Limb (tissue), 2 donors: ENCODE data around the gene FAM120B.
"Not testable (repeated sequence)": the region's sequence is repeated elsewhere in the genome, so short reads cannot be mapped to it uniquely, and the experiment has no call there.

Experiments used
- DNase-seq, 2 donors: peaks; one replicate each; pipeline ENCODE4 v3.0.0-alpha.2; 2016; ENCODE audit errors: extremely low spot score in 2 of 2

The FAM120B gene, protein sequence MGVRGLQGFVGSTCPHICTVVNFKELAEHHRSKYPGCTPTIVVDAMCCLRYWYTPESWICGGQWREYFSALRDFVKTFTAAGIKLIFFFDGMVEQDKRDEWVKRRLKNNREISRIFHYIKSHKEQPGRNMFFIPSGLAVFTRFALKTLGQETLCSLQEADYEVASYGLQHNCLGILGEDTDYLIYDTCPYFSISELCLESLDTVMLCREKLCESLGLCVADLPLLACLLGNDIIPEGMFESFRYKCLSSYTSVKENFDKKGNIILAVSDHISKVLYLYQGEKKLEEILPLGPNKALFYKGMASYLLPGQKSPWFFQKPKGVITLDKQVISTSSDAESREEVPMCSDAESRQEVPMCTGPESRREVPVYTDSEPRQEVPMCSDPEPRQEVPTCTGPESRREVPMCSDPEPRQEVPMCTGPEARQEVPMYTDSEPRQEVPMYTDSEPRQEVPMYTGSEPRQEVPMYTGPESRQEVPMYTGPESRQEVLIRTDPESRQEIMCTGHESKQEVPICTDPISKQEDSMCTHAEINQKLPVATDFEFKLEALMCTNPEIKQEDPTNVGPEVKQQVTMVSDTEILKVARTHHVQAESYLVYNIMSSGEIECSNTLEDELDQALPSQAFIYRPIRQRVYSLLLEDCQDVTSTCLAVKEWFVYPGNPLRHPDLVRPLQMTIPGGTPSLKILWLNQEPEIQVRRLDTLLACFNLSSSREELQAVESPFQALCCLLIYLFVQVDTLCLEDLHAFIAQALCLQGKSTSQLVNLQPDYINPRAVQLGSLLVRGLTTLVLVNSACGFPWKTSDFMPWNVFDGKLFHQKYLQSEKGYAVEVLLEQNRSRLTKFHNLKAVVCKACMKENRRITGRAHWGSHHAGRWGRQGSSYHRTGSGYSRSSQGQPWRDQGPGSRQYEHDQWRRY

DNA sequence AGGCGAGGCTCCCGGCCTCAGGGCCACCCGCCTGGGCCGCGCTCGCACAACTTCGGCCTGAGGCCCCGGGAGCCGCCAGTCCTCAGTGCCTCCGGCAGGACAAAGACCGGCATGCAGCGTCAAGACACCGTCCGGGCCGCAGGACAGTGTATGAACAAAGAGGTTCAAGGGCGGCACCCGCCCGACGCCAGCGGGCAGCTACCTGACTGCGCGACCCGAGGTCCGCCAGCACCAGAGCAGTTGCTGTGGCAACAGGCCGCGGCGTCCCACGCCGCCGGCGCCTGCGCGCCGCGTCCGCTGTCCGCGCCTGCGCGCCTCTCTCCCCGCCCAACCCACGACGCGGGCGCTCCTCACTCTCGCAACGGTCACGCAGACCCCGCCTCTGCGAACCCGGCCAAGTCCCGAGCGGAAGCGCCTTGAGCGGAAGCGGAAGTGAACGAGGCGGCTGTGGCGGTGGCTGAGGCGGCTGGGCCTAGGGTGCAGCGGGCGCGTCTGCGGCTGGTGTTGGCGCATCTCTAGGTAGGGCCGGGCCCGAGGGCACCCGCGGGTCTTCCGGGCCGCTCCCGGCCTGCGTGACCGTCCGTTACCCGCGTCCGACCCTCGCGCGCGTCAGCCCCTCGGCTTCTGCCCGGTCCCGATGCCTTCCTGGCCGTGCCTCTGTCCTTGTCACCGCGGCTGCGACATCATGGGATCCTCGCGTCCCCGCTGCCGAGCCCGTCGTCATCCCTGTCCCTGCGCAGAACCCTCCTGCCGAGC lies at the start of gene FAM120B:
Gene FAM120B (plus strand): TSS at position 435 of the 756 bp plus-strand sequence. CDS start 10,633 bp downstream, outside the sequence.
- DNase-seq, result peak; percentile 97

DNA sequence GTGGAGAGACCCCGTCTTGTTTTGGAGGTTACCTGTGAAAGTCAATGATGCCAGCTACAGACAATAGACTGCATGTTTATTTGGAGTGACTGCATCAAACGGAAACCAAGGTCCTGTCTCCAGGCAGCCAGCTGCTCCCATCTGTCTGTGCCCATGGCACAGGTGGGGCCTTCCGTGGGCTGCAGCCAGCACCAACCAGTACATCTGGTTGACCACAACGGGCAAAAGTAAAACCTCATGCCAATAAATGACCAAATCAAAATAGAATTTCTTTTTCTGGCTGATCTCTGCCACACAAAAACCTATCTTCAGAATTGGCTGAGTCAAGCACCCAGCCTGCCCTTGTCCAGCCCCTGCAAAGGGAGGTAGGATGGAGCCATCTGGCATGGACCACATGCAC lies 49.2 kb upstream of the FAM120B start:
- DNase-seq, result no peak

DNA sequence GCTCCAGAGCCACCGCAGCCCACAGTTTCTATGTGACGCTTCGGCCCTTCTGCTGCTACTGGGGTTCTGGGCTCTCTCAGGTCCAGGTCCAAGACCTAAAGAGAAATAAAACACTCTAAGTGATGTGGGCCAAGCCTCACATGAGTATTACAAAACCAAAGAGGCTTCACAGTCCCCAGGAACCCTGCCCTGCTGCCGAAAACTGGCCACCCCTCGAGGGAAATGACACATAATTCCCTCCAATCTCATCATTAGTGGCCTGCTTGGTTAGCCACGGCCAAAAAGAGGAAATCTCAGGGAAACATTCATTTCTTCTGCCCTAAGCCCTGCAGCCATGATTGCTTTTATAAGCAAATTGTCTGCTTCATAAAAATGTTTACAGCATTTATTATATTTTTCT lies 48.2 kb upstream of the FAM120B start:
- DNase-seq, result no peak

DNA sequence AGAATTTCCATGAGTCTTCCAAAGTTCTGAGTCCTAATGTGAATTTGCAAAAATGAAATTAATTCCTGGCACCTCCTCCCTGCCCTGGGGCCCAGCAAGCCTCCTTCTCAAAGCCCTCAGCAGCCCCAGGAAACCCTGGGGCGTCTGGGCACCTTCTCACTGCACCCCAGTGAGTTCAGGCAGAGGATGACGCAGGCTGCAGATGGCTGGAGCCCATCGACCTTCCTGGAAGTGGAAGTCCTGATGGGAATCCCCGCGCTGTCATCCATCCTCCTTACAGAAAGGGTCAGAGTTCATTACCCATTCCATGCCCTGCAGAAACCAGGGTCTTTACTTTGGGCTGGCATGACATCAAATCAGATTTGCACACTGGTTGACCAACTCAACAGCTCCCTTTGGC lies 47.3 kb upstream of the FAM120B start:
- DNase-seq, result no peak

DNA sequence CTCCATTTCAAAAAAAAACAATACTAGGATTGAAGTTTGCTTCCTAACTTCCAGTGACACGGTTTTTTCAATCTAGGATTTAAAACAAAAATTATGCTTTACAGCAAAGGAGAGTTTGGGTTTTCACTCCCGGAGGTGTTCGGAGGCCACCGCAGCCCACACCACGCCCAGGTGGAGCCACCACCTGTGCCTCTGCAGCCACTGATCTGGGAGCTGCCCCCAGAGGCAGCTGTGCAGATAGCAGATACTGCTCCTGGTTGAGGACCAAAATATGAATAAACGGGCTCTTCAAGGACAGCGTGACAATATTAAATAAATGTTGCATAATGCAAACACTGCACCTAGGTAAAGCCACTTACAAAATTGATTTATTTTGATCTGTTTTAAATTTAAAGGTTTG lies 45.9 kb upstream of the FAM120B start:
- DNase-seq, result no peak

DNA sequence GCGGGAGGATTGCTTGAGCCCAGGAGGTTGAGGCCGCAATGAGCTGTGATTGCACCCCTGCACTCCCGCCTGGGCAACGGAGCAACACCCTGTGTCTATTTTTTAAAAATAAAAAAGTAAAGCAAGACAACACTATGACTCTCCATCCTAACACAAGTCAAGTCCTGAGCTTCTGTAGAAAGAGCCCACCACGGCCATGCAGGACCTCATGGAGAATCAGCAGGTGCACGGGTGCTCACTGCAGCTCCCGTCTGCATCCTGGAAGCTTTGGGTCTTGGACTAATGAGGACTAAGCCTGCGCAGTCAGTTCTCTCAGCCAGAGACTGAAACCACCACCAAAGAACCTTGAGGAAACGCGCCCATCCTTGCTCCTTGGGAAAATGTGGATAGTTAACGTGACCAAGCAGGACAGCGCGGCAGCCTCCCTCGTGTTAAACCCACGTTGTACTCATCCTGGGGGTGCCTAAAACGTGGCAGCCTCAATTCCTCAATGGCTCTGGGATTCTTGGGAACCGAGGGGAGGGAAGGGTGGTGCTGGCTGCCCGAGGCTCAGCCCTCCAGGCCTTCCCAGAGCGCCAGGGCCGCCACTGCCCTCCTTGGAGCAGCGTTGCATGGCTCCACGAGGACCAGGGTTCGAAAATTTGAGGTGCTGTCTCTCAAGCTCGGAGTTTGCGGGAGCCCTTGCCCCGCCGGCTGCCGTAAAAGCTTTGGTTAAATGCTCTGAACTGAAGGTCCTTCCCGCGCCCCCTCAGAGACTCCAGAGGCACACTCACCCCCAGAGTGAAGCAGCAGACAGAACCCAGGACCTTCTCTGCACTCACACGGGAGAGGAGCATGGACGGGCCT lies 44.7 kb upstream of the FAM120B start:
- DNase-seq, result no peak

DNA sequence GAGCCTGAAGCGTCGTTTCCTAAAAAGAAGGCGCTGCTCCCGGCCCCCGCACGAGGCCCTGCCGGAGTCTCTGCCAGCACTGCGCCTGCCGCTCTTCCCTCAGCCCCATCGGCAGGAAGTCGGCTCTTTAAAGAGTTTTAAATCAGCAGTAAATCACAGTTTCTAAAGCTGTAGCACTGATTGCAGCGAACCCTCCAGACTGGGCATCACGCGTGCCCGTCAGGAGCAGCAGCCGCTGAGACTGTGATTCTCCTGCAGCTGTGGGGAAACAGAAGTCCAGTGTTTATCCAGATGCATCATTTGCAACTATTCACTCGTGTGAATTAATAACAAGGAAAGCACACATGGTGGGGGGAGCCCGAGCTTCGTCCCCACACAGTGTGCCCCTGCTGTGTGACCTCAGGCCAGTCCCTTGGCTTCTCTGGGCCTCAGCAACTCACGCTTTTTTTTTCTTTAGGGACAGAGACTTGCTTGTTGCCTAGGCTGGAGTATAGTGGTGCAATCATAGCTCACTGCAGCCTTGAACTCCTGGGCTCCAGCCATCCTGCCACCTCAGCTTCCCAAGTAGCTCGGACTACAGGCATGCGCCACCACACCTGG lies 44.0 kb upstream of the FAM120B start:
- DNase-seq, result no peak

DNA sequence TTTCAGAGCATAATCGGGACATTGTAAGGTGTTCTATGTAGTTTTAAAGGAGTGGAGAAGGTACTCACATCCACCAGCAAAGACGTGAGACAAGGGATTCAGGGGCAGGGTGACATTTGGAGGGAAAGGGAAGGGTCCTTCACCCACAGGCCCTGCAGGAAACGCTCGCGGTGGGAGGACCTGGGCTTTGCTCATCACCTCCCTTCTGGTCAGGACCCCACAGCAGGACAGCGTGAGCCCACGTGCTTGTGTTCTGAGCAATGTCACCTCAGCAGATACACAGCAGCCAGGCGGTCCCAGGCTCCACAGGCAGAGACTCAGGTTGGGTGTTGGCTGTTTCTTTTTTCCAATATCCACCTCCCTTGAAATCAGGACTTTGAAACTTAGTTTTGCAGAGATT lies 43.1 kb upstream of the FAM120B start:
- DNase-seq, result no peak

DNA sequence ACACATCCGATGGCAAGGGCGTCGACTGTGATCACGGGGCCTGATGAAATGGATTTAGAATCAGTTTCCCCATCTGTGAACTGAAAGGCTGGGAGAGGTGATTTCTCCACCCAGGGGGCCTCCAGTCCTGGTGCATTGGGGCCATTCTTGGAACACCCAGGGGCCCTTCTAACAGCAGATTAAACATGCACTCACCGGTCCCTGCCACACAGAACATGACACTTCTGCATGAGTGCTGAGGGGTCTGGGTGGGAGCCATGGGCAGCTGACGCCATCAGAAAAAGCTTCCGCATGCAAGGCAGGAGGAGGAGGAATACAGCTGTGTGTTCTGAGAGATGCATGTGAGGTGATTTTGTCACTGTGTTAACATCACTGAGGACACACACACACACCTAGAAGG lies 42.5 kb upstream of the FAM120B start:
- no peak for DNase-seq

DNA sequence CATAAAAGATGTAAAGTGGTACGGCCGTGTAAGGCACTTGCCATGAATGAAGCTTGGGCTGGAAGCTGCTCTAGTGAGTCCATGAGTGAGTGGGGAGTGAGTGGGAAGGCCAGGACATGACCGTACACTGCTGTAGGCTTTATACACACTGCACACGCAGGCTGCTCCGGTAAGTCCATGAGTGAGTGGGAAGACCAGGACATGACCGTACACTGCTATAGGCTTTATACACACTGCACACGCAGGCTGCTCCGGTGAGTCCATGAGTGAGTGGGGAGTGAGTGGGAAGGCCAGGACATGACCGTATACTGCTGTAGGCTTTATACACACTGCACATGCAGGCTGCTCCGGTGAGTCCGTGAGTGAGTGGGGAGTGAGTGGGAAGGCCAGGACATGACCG lies 41.9 kb upstream of the FAM120B start:
- not testable (repeated sequence) for DNase-seq

DNA sequence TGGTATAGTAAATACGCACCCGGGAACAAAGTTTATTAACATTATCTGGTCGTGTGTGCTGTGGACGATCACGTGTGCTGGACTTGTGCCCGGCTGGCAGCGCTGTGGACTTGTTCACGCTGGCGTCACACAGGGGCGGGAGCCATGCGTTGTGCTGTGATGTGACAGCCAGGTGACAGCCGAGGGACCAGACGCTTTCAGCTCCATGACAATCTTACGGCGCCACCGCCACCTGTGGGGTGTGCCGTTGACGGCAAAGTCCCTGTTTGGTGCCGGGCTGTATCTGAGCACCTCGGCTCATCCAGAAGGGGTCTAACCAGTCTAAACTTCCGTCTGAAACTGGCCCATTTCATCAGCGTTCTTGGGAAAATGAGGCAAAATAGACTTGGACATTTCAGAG lies 40.9 kb upstream of the FAM120B start:
- DNase-seq, result no peak

DNA sequence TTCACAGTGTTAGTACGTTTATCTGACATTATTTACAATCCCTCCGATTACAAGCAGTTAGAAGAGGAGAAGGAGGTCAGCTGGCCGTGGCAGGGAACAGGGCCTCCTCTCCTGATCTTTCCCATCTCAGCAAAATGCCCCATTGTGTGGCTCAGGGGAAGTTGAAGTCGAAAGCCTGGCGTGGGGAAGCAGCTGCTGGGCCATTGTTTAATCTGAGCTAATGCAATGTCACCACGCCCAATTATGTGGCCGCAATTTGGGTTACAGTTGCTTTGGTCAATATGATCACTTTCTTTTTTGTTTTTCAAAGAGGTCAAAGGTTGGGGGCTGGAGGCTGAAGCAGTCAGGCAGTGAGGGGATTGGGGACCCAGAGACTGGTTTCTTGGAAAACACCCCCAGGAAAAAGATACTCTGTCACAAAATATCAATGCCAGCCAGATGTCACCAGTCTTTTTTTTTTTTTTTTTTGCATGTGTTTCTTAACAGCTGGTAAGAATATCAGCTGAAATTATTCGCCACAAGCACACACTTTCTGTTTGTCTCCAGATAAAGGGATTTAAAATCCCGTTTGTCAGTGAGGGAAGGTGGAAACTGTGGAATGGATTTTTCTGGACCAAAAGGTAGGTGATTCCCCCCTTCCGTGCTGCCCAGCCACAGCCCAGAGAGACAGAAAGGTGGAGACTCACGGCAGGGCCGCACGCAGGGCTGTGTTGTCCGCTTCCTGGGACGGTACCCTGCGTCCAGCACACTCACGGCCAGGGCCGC lies 40.3 kb upstream of the FAM120B start:
- no peak for DNase-seq

DNA sequence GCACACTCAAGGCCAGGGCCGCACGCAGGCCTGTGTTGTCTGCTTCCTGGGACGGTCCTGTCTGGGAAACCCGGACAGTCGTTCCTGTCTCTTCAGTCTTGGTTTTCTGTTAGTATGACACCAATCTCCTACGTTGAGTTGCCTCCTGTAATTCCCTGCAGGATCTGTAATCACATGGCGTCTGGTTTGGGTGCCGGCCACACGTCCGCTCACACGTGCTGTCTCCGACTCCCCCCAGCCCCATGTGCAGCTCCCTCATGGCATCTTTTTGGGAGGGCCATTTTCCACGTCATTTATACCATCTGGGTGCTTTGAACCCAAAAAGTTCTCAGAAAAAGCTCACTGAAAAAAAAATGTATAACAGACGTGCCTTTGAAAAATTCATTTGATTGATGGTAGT lies 38.9 kb upstream of the FAM120B start:
- DNase-seq, result no peak

DNA sequence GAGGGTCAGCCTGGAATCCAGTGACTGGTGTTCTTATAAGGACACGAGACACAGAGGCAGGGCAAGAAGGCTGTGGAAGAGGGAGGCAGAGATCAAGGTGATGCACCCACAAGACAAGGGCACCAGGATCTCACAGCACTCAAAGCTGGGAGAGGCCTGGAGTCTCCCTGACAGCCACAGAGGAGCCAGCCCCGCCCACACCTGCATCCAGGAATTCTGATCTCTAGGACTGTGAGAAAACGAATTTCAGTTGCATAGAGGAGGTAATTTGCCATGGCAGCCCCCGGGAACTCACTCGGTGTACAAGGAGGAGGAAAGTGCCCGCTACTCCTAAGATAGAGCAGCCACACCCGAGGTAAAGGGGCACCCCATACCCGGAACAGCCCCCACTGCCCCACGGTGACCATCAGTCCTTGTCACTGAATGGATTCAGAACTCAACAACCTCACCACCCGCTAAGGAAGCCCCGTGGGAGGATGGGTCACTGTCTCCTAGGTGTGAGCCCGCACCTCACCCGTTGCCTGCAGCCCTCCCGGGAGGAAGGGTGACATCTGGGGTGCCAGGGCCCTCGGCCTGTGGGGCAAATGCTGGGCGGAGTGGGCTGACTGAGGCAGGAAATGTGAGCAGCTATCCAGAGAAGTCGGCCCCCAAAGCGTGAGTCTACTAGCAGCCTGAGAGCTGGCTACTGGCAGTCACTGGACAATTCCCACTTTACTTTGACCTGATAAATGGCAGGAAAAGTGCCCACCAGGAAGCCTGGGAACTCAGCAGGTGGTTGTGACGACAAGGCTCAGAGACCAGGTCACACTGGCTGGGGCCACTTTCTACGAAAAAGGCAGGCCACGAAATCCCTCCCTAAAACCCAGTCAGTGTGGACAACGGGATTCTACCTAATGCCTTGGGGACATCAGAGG lies 38.1 kb upstream of the FAM120B start:
- DNase-seq, result no peak

DNA sequence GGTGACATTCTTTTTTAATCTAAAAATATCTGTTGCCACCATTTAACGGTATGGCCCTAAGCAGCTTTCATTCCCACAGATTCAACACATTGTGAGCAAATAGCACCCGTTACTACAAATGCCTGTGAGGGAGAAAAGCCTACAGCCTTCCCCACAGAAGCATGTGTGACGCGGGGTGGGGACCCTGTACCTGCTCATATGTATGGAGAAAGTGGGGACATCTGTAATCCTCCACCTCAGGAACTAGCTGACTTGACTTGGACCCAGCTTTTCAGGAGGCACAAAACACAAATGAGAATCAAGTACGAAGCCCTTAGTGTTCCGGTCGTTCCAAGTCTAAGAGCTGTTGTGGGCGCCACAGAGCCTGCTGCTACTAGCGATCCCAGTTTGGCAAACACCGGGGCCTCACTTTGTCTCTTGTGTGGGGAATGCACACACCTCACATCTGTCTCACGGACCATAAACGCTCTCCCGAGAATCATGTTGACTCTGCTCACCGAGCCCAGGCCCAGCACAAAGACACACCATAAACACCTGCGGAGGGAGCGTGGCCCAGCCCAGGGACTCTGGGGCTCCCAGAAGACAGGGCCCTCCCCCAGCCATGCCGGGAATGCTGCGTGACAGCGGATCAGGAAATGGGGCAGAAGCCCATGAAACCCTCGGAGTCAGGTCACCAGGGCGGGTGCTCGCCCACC lies 37.3 kb upstream of the FAM120B start:
- peak in 1 of 2 donors; percentile 52 for DNase-seq

DNA sequence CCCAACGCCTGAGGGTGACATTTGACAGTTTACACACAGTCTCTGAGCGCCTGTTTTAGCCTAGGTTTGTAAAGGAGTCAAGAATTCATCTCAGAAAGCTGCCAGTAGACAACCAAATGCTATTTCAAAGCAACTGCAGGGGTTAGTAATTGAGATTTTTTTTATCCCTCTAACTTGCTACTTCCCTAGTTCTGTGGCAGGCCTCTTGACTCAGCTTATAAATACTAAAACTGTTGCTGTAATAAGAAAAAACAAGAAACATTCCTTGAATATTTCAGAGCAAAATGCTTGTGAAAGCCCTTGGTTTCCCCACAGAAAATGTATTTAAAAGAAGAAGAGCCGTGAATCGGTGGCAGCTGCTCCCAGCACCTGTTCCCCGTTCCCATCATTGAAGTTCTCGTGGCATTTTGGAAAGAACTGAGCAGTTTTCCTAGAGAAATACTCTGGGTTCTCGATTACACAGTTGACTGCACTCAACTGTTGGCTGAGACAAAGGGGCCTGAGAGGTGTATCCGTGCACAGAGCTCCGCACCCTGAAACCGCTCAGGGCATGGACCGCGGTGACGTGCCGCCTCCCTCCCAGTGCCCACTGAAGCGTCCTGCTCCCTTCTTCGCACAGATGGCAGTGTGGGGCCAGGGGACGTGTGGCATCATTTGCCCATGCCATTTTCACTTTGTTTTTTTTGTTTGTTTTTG lies 36.6 kb upstream of the FAM120B start:
- no peak for DNase-seq

DNA sequence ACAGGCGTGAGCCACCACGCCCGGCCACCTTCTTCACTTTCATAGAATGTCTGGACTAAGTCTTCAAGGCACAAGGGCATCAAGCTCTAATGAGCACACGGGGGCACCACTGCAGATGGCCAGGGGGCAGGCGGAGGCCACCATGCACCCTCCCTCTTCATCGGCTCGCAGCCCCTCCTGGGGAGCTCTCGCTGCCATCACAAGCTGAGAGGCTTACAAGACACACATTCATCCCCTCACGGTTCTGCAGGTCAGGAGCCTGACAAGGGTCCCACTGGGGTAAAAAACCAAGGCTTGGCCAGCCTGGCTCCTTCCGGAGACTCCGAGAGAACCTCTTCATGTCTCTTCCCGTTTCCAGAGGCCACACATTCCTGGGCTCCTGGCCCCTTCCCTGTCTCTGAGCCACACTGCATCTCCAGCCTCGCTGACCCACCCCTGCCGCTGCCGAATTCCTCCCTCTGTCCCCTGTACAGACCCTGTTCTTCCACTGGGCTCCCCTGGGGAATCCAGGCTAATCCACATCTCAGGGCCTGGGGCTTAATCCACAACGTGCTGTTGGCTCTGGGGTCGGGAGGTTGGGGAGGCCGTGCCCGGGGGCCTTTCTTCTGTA lies 35.5 kb upstream of the FAM120B start:
- DNase-seq, result no peak
